H1 (cell line): ENCODE measurements around the gene NBPF3. TPM values are rescaled to one million over a fixed set of nuclear protein-coding genes. Genes with fewer than 3 reads are reported as not detected.

Source experiments
- CTCF ChIA-PET: fragments of 300-600 bp; sonication (Branson Sonifier 250); formaldehyde crosslinking; loops from one replicate; lab custom pipeline; 2021; ENCODE audit not compliant: partially characterized antibody; lab: Charles Lee
- POLR2A ChIA-PET: fragments of 300-600 bp; sonication (Branson Sonifier 250); formaldehyde crosslinking; loops from one replicate; lab custom pipeline; 2021; ENCODE audit warnings: inconsistent platforms; ENCODE audit not compliant: partially characterized antibody; lab: Charles Lee
- DNase-seq, 2 experiments: peaks; one replicate each; pipeline versions ENCODE4 v3.0.0 to v3.0.0-alpha.2; 2010 to 2022; ENCODE audit warnings: low spot score in 2 of 2, low read depth in 1 of 2, mixed read lengths in 1 of 2
- FAIRE-seq: peaks from 2 replicates; lab custom pipeline; 2011; peaks lifted over from hg19 to GRCh38; lab: Jason Lieb, UNC
- H2AFZ ChIP-seq: 2 replicates; pipeline ENCODE4 v1.8.1; 2012; ENCODE audit warnings: low read length, inconsistent platforms
- H2AK5ac ChIP-seq: 2 replicates; pipeline ENCODE4 v1.6.1; 2013; ENCODE audit warnings: low read depth, low read length
- H2BK120ac ChIP-seq: replicated peaks from 2 replicates; pipeline ENCODE3; 2013; ENCODE audit warnings: low read depth, low read length, inconsistent platforms
- H2BK12ac ChIP-seq: 2 replicates; pipeline ENCODE4 v1.6.1; 2013; ENCODE audit warnings: low read depth, low read length
- H2BK15ac ChIP-seq: 2 replicates; pipeline ENCODE4 v1.6.1; 2013; ENCODE audit warnings: low read length
- H2BK20ac ChIP-seq: 2 replicates; pipeline ENCODE4 v1.6.1; 2013; ENCODE audit warnings: low read length
- H2BK5ac ChIP-seq: 2 replicates; pipeline ENCODE4 v1.6.1; 2013; ENCODE audit warnings: low read depth, low read length
- H3K14ac ChIP-seq: 2 replicates; pipeline ENCODE4 v1.6.1; 2013; ENCODE audit warnings: inconsistent platforms; ENCODE audit not compliant: insufficient read length
- H3K18ac ChIP-seq: 2 replicates; pipeline ENCODE4 v1.6.1; 2013; ENCODE audit warnings: low read length; ENCODE audit errors: extremely low read depth
- H3K23ac ChIP-seq: 2 replicates; pipeline ENCODE4 v1.6.1; 2013; ENCODE audit warnings: inconsistent platforms; ENCODE audit not compliant: insufficient read length
- H3K23me2 ChIP-seq: 2 replicates; pipeline ENCODE4 v1.6.1; 2013; ENCODE audit warnings: low read depth, low read length
- H3K27ac ChIP-seq: 2 replicates; pipeline ENCODE4 v1.6.1; 2011; ENCODE audit warnings: low read depth, low read length, inconsistent platforms
- H3K27me3 ChIP-seq, 4 experiments: replicated peaks in 1 of 4; 1 replicate in 1 of 4; 2 replicates in 3 of 4; pipeline versions ENCODE4 v1.6.1 to v1.8.1; 2011 to 2013; ENCODE audit warnings: low read length in 3 of 4, mild to moderate bottlenecking in 3 of 4, inconsistent platforms in 2 of 4, mixed read lengths in 2 of 4, moderate library complexity in 1 of 4; ENCODE audit not compliant: control insufficient read depth in 3 of 4, insufficient read depth in 3 of 4; ENCODE audit errors: extremely low read depth in 1 of 4
- H3K36me3 ChIP-seq, 4 experiments: 2 replicates each; pipeline versions ENCODE4 v1.6.1 to v1.8.1; 2011 to 2013; ENCODE audit warnings: mild to moderate bottlenecking in 4 of 4, low read length in 3 of 4, moderate library complexity in 2 of 4, control low read depth in 1 of 4, inconsistent platforms in 1 of 4; ENCODE audit not compliant: insufficient read depth in 4 of 4, control insufficient read depth in 2 of 4
- H3K4ac ChIP-seq: replicated peaks from 2 replicates; pipeline ENCODE3; 2013; ENCODE audit warnings: low read length, low read depth, mixed read lengths, inconsistent platforms; ENCODE audit not compliant: insufficient read length
- H3K4me1 ChIP-seq, 4 experiments: replicated peaks in 1 of 4; 1 replicate in 1 of 4; 2 replicates in 3 of 4; pipeline versions ENCODE4 v1.6.1 to v1.8.1; 2011 to 2013; ENCODE audit warnings: low read length in 3 of 4, inconsistent platforms in 2 of 4, mixed read lengths in 1 of 4; ENCODE audit not compliant: insufficient read depth in 4 of 4, control insufficient read depth in 3 of 4
- H3K4me2 ChIP-seq, 2 experiments: 2 replicates each; pipeline versions ENCODE4 v1.6.1 to v1.8.1; 2011 to 2013; ENCODE audit warnings: low read depth in 2 of 2, low read length in 2 of 2, control low read depth in 1 of 2, inconsistent platforms in 1 of 2, mild to moderate bottlenecking in 1 of 2; ENCODE audit not compliant: insufficient read depth in 1 of 2
- H3K4me3 ChIP-seq, 4 experiments: fragments of 200-600, 300-600 bp in 1 of 4; sonication (generic), shearing (Covaris generic), sonication (Bioruptor Twin) in 1 of 4; 2 replicates each; pipeline versions ENCODE4 v1.5.1 to v1.8.1; 2011 to 2016; ENCODE audit warnings: low read length in 4 of 4, low read depth in 3 of 4, control low read depth in 2 of 4, inconsistent platforms in 2 of 4, mild to moderate bottlenecking in 2 of 4, mixed read lengths in 1 of 4, moderate library complexity in 1 of 4; ENCODE audit not compliant: insufficient read depth in 2 of 4; ENCODE audit errors: extremely low read depth in 1 of 4
- H3K56ac ChIP-seq: replicated peaks from 2 replicates; pipeline ENCODE3; 2013; ENCODE audit warnings: low read depth, mild to moderate bottlenecking, mixed read lengths, low read length, inconsistent platforms; ENCODE audit not compliant: insufficient read length
- H3K79me1 ChIP-seq: 2 replicates; pipeline ENCODE4 v1.6.1; 2013; ENCODE audit warnings: low read depth, low read length, control low read depth
- H3K79me2 ChIP-seq, 2 experiments: 2 replicates each; pipeline versions ENCODE4 v1.6.1 to v1.8.1; 2012 to 2013; ENCODE audit warnings: low read length in 2 of 2, mild to moderate bottlenecking in 2 of 2, inconsistent platforms in 1 of 2; ENCODE audit not compliant: insufficient read depth in 2 of 2, control insufficient read depth in 1 of 2
- H3K9ac ChIP-seq, 4 experiments: replicated peaks in 1 of 4; 1 replicate in 1 of 4; 2 replicates in 3 of 4; pipeline versions ENCODE4 v1.6.1 to v1.8.1; 2011 to 2013; ENCODE audit warnings: low read depth in 3 of 4, low read length in 3 of 4, control low read depth in 2 of 4, mild to moderate bottlenecking in 2 of 4, moderate library complexity in 2 of 4, inconsistent platforms in 1 of 4; ENCODE audit errors: extremely low read depth in 1 of 4
- H3K9me3 ChIP-seq, 2 experiments: 2 replicates each; pipeline versions ENCODE4 v1.6.1 to v1.8.1; 2012 to 2013; ENCODE audit warnings: mild to moderate bottlenecking in 2 of 2, moderate library complexity in 2 of 2, control low read depth in 1 of 2, inconsistent platforms in 1 of 2, low read depth in 1 of 2, low read length in 1 of 2, mixed read lengths in 1 of 2; ENCODE audit not compliant: insufficient read depth in 2 of 2
- H4K20me1 ChIP-seq, 2 experiments: replicated peaks in 1 of 2; 2 replicates each; pipeline versions ENCODE3 to v1.8.1; 2011 to 2013; ENCODE audit warnings: inconsistent platforms in 2 of 2, low read length in 2 of 2, mild to moderate bottlenecking in 1 of 2; ENCODE audit not compliant: insufficient read depth in 2 of 2, control insufficient read depth in 1 of 2
- H4K5ac ChIP-seq: 2 replicates; pipeline ENCODE4 v1.6.1; 2013; ENCODE audit warnings: low read length, low read depth, mixed read lengths, inconsistent platforms; ENCODE audit not compliant: insufficient read length
- H4K8ac ChIP-seq: 2 replicates; pipeline ENCODE4 v1.8.0; 2013; ENCODE audit warnings: mild to moderate bottlenecking, moderate library complexity, low read length, inconsistent platforms; ENCODE audit not compliant: insufficient read depth; ENCODE audit errors: extremely low read depth
- H4K91ac ChIP-seq: replicated peaks from 2 replicates; pipeline ENCODE3; 2013; ENCODE audit warnings: low read length, mixed read lengths, inconsistent platforms; ENCODE audit not compliant: insufficient read length
- BCL11A ChIP-seq, 2 experiments: IDR thresholded peaks; one replicate each; pipeline ENCODE4 v1.6.1; 2011; ENCODE audit warnings: low read depth in 2 of 2, low read length in 2 of 2, mild to moderate bottlenecking in 2 of 2
- EGR1 ChIP-seq: IDR thresholded peaks from 2 replicates; pipeline ENCODE4 v1.6.1; 2011; ENCODE audit warnings: low read depth, low read length, borderline replicate concordance
- EP300 ChIP-seq, 2 experiments: IDR thresholded peaks; 1 replicate in 1 of 2; 2 replicates in 1 of 2; pipeline ENCODE4 v1.6.1; 2011 to 2012; ENCODE audit warnings: low read depth in 2 of 2, low read length in 2 of 2, mild to moderate bottlenecking in 2 of 2, borderline replicate concordance in 1 of 2, inconsistent platforms in 1 of 2, moderate library complexity in 1 of 2
- GABPA ChIP-seq: IDR thresholded peaks from 2 replicates; pipeline ENCODE4 v1.6.1; 2011; ENCODE audit warnings: mild to moderate bottlenecking, low read length, moderate library complexity, borderline replicate concordance; ENCODE audit not compliant: insufficient read depth
- HDAC2 ChIP-seq, 2 experiments: fragments of 300-600 bp in 1 of 2; sonication (generic) in 1 of 2; IDR thresholded peaks; 2 replicates each; pipeline ENCODE4 v1.6.1; 2011 to 2012; ENCODE audit warnings: low read depth in 2 of 2, low read length in 2 of 2, mild to moderate bottlenecking in 2 of 2, moderate library complexity in 2 of 2, borderline replicate concordance in 1 of 2, inconsistent platforms in 1 of 2
- HDAC6 ChIP-seq: IDR thresholded peaks from one replicate; pipeline ENCODE4 v1.7.1; 2012; ENCODE audit warnings: low read depth, mild to moderate bottlenecking, inconsistent platforms, low read length, moderate library complexity
- NANOG ChIP-seq: IDR thresholded peaks from 2 replicates; pipeline ENCODE4 v1.6.1; 2011; ENCODE audit warnings: low read length, low read depth, mild to moderate bottlenecking, inconsistent platforms; ENCODE audit not compliant: insufficient read depth, poor library complexity, severe bottlenecking
- SP1 ChIP-seq: IDR thresholded peaks from 2 replicates; pipeline ENCODE4 v1.6.1; 2011; ENCODE audit warnings: low read depth, low read length
- SP4 ChIP-seq: IDR thresholded peaks from 2 replicates; pipeline ENCODE4 v1.6.1; 2012; ENCODE audit warnings: low read length, inconsistent platforms
- TAF1 ChIP-seq: IDR thresholded peaks from 2 replicates; pipeline ENCODE4 v1.6.1; 2011; ENCODE audit warnings: mild to moderate bottlenecking, low read depth, low read length
- YY1 ChIP-seq: IDR thresholded peaks from 2 replicates; pipeline ENCODE4 v1.6.1; 2011; ENCODE audit warnings: low read depth, mild to moderate bottlenecking, low read length
- WGBS, 2 experiments: shearing (Covaris generic) in 1 of 2; methylation state at CpG; one replicate each; pipeline versions ENCODE4 v1.1.6 to v1.1.7; 2013 to 2015; ENCODE audit warnings: low lambda C conversion rate in 2 of 2, mixed read lengths in 2 of 2, inconsistent platforms in 1 of 2, low coverage in 1 of 2, missing lambda C conversion rate in 1 of 2; ENCODE audit not compliant: insufficient replicate concordance in 2 of 2, insufficient coverage in 1 of 2, insufficient read length in 1 of 2; ENCODE audit errors: extremely low coverage in 1 of 2, missing lambda C conversion rate in 1 of 2; 5-methylcytosine and 5-hydroxymethylcytosine counted together
- polyA plus RNA-seq, 7 experiments: library from polyadenylated mRNA; depleted of rRNA in 3 of 7; stranded (reverse) in 5 of 7; unstranded in 2 of 7; fragments of >200 nt in 5 of 7; fragments of 200-250 nt in 2 of 7; gene quantifications; 1 replicate in 5 of 7; 2 replicates in 1 of 7; 4 replicates in 1 of 7; pipeline versions ENCODE4 v1.2.1 to v1.2.3, GENCODE V29; 2011 to 2013; ENCODE audit warnings: missing spikeins in 2 of 7, mixed read lengths in 2 of 7
- total RNA-seq: library from RNA; stranded (reverse); fragmentation: NEBNext Ultra II Directional; extraction: Animal tissue kit (Norgen Biotek cat#: 25700); gene quantifications from 2 replicates; pipeline ENCODE4 v1.2.1, GENCODE V29; 2021
- TF ChIP-seq, protein P1 (sequence below): IDR thresholded peaks from 2 replicates; pipeline ENCODE4 v1.6.1; 2011; ENCODE audit warnings: low read length, improper control_type of control experiment

NBPF3 gene
- total and polyA plus RNA-seq, 2 of the 8 experiments (the other 6 are each of a cell fraction or from before 2014, with no cell fraction given), result 3.8 to 4.3 TPM

DNA sequence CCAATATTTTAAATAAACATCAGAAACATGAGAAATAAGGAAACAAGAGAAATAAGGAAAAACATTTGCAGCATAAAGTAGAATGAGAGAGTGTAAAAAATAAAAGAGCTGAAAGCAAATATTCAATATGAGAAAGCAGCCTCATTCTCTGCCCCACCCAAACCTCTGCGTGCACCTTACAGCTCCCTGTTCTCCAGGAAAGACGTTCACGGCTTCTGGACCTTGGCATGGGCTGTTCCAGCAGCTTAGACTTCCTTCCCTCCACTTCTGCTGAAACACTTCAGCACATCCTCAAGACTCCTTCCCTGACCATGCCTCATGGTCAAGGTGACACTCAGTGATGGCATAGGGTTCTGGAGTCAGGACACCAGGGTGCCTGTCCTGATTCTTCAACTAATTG lies 92.6 kb downstream of the NBPF3 start:
- H2BK20ac ChIP-seq, result no peak overlapping the region
- peaks cover 0 to 2% (median 0%) of the 10 kb centered on the region in 4 experiments; a peak in 1 of 8 replicates for H3K36me3 ChIP-seq
- no peak overlapping the region for H2BK120ac ChIP-seq
- H3K9me3 ChIP-seq, result no peaks in the 10 kb centered on the region
- FAIRE-seq (no peak), DNase-seq (no peak)
- H2AK5ac ChIP-seq, result no peak overlapping the region
- peaks cover 9 to 11% (median 9%) of the 10 kb centered on the region in 4 experiments for H3K4me1 ChIP-seq
- no peak overlapping the region for H3K4me2 ChIP-seq
- no peak overlapping the region for H4K91ac ChIP-seq
- H3K4me3 ChIP-seq, result no peak overlapping the region
- ChIA-PET CTCF (interaction anchor here (0.8 to 13.3 kb wide), 6 partner anchors 9 to 162 kb away, joined by 3 to 372 read pairs (median 5); partner anchors contain the start of gene ALPL), POLR2A (interaction anchor here (1.5 kb wide), 1 partner anchor 37 kb away, joined by 3 read pairs; no protein-coding TSS in a partner anchor)
- no peak overlapping the region for H2BK15ac ChIP-seq
- no peak overlapping the region for H2BK12ac ChIP-seq
- H3K18ac ChIP-seq, result no peak overlapping the region
- no peak overlapping the region for H3K27ac ChIP-seq
- no peak overlapping the region for H4K5ac ChIP-seq
- H3K79me1 ChIP-seq, result peaks cover 12% of the 10 kb centered on the region
- no peak overlapping the region for H3K14ac ChIP-seq
- H2BK5ac ChIP-seq, result no peak overlapping the region
- H3K56ac ChIP-seq, result no peak overlapping the region
- H2AFZ ChIP-seq, result no peak overlapping the region
- H3K4ac ChIP-seq, result no peak overlapping the region
- 90% methylated on average over 3 of the region's 3 CpGs; no CpG with 5 or more reads in 1 of the 2 experiments for WGBS, 2 experiments
- H4K8ac ChIP-seq, result no peak overlapping the region
- no peak overlapping the region for H3K9ac ChIP-seq
- H3K23ac ChIP-seq, result no peak overlapping the region
- H4K20me1 ChIP-seq, result peaks cover 0 to 15% of the 10 kb centered on the region in 2 experiments
- H3K79me2 ChIP-seq, result peaks cover 0 to 48% of the 10 kb centered on the region in 2 experiments; a peak in 2 of 4 replicates
- no peaks in the 10 kb centered on the region for H3K27me3 ChIP-seq
- no peaks in the 10 kb centered on the region for H3K23me2 ChIP-seq
- no peak for TF ChIP-seq NANOG
- no peak for TF ChIP-seq BCL11A (IDR thresholded peaks at IDR 0.05; ENCODE audit: low read depth in 2 of 2, low read length in 2 of 2)
- no peak for TF ChIP-seq YY1
- no peak for TF ChIP-seq SP1
- TF ChIP-seq, protein P1, sequence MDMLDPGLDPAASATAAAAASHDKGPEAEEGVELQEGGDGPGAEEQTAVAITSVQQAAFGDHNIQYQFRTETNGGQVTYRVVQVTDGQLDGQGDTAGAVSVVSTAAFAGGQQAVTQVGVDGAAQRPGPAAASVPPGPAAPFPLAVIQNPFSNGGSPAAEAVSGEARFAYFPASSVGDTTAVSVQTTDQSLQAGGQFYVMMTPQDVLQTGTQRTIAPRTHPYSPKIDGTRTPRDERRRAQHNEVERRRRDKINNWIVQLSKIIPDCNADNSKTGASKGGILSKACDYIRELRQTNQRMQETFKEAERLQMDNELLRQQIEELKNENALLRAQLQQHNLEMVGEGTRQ, result no peak
- no peak for TF ChIP-seq EGR1
- no peak for TF ChIP-seq GABPA
- no peak for TF ChIP-seq HDAC2 (IDR thresholded peaks at IDR 0.05; ENCODE audit: borderline replicate concordance in 1 of 2, low read depth in 2 of 2, low read length in 2 of 2)
- TF ChIP-seq EP300 (IDR thresholded peaks at IDR 0.05; ENCODE audit: borderline replicate concordance in 1 of 2, low read depth in 2 of 2, low read length in 2 of 2), result no peak
- TF ChIP-seq TAF1, result no peak
- TF ChIP-seq SP4, result no peak
- TF ChIP-seq HDAC6, result no peak
